T-cell (primary cell): ENCODE results near the gene MAN1A1. TPM values are rescaled to one million over a fixed set of nuclear protein-coding genes. Genes with fewer than 3 reads are reported as not detected.
"Not testable (repeated sequence)": the region's sequence is repeated elsewhere in the genome, so short reads cannot be mapped to it uniquely, and the experiment has no call there.

Experiments used
- ATAC-seq, 4 experiments: fragments of 200-7000 bp in 3 of 4; fragments of 150-1000 bp in 1 of 4; cut with Tn5 transposase; replicated peaks in 1 of 4; 1 replicate in 3 of 4; 2 replicates in 1 of 4; pipeline ENCODE4 v1.10.0; 2021; ENCODE audit warnings: moderate library complexity in 3 of 4, mild to moderate bottlenecking in 2 of 4, moderate number of reproducible peaks in 1 of 4
- CTCF ChIA-PET, 2 donors: fragments of 300-600 bp; sonication (Branson Sonifier 250); formaldehyde crosslinking; loops; one replicate each; lab custom pipeline; 2022; ENCODE audit warnings: antibody characterized with exemption in 2 of 2; lab: Charles Lee
- POLR2A ChIA-PET, 2 donors: fragments of 300-600 bp; sonication (Branson Sonifier 250); formaldehyde crosslinking; loops; one replicate each; lab custom pipeline; 2022; ENCODE audit warnings: antibody characterized with exemption in 2 of 2; lab: Charles Lee
- DNase-seq, 35 experiments: peaks; one replicate each; pipeline versions ENCODE4 v3.0.0 to v3.0.0-alpha.2; 2013 to 2023
- H3K27ac ChIP-seq: one replicate; pipeline ENCODE4 v1.5.1; 2013; ENCODE audit warnings: low read length
- H3K27me3 ChIP-seq, 2 experiments: replicated peaks in 1 of 2; 1 replicate in 1 of 2; 2 replicates in 1 of 2; pipeline versions ENCODE4 v1.6.1 to v1.7.0; 2013; ENCODE audit warnings: low read length in 1 of 2, mixed read lengths in 1 of 2; ENCODE audit not compliant: control insufficient read depth in 2 of 2, insufficient read depth in 2 of 2; ENCODE audit errors: extremely low read depth in 1 of 2
- H3K36me3 ChIP-seq, 2 donors: 1 replicate in 1 of 2; 2 replicates in 1 of 2; pipeline versions ENCODE4 v1.6.1 to v1.7.0; 2013; ENCODE audit warnings: low read length in 1 of 2; ENCODE audit not compliant: control insufficient read depth in 2 of 2, insufficient read depth in 1 of 2; ENCODE audit errors: extremely low read depth in 1 of 2
- H3K4me1 ChIP-seq, 2 experiments: 1 replicate in 1 of 2; 2 replicates in 1 of 2; pipeline versions ENCODE4 v1.6.1 to v1.7.0; 2013; ENCODE audit warnings: low read length in 2 of 2, mixed read lengths in 1 of 2; ENCODE audit not compliant: insufficient read depth in 2 of 2, control insufficient read depth in 1 of 2; ENCODE audit errors: extremely low read depth in 1 of 2
- H3K4me3 ChIP-seq, 2 donors: 1 replicate in 1 of 2; 2 replicates in 1 of 2; pipeline versions ENCODE4 v1.5.1 to v1.7.0; 2013; ENCODE audit warnings: mild to moderate bottlenecking in 2 of 2, low read length in 1 of 2, moderate library complexity in 1 of 2; ENCODE audit not compliant: control insufficient read depth in 1 of 2; ENCODE audit errors: extremely low read depth in 1 of 2
- H3K9me3 ChIP-seq: 2 replicates; pipeline ENCODE4 v1.7.0; 2013
- H3K27ac Mint-ChIP-seq, 2 donors: one replicate each; pipeline ENCODE4 v1.8.0; 2020 to 2021; ENCODE audit warnings: mild to moderate bottlenecking in 2 of 2, mixed read lengths in 2 of 2
- H3K27me3 Mint-ChIP-seq, 2 donors: one replicate each; pipeline ENCODE4 v1.8.0; 2021 to 2022; ENCODE audit warnings: mixed read lengths in 2 of 2
- H3K36me3 Mint-ChIP-seq: one replicate; pipeline ENCODE4 v1.8.0; 2021; ENCODE audit warnings: mixed read lengths
- H3K4me1 Mint-ChIP-seq, 3 donors: one replicate each; pipeline ENCODE4 v1.8.0; 2020 to 2022; ENCODE audit warnings: mixed read lengths in 3 of 3, mild to moderate bottlenecking in 1 of 3
- H3K4me3 Mint-ChIP-seq, 3 donors: one replicate each; pipeline ENCODE4 v1.8.0; 2020 to 2022; ENCODE audit warnings: mild to moderate bottlenecking in 3 of 3, mixed read lengths in 3 of 3, moderate library complexity in 3 of 3
- H3K9me3 Mint-ChIP-seq, 3 donors: one replicate each; pipeline ENCODE4 v1.8.0; 2020 to 2022; ENCODE audit warnings: mixed read lengths in 3 of 3
- WGBS: methylation state at CpG from one replicate; pipeline ENCODE4 v1.1.5; 2013; ENCODE audit warnings: missing lambda C conversion rate; ENCODE audit not compliant: insufficient coverage; 5-methylcytosine and 5-hydroxymethylcytosine counted together
- total RNA-seq, 35 experiments: library from RNA in 6 of 35; stranded (reverse) in 6 of 35; fragments of 120-200 nt in 1 of 35; gene quantifications; one replicate each; pipeline versions ENCODE4 v1.2.1 to v1.2.4 and lab custom pipeline; 2013 to 2026

Gene MAN1A1
- total RNA-seq, 5 donors from 2014 or later (not counting 1 experiment from before 2014, with no cell fraction given), result 9.4 to 13.6 (median 12.3) TPM

DNA sequence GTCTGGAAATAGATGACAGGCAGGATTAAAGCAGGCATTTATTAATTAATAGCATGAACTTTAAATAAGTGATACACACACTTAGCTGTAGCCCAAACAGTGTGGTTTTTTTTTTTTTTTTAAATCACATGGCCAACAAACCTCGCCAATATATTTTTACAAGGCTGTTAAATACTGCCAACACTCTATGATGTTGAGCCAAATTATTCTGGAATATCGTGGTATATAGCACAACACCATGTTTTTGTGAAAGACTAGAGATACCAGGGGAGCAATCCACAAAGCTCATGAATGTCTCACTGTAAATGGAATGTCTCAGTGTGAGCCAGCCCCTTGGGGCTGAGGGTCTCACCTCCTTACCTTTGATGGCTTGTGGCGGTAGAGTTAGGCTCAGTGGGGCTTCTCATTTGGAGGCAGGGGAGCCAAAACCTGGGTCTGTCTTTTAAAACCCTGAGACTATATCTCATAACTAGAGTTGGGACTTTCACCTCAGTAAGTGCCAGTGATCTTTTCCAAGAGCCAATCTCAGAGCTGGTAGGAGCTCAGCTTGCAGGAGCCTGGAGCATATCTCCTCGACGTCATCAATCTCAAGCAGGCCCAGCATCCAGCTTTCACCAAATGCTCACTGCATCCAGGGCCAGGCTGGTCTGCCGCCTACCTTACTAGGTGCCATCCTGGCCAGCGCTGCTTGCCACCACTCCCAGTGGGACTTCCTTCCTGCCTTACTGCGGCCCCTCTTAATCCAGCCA is 192.6 kb downstream of the MAN1A1 start:
- 89% methylated on average over 7 of the region's 8 CpGs for WGBS
- peaks cover 5 to 9% of the 10 kb centered on the region in 2 donors for H3K27me3 Mint-ChIP-seq
- Histone ChIP-seq H3K27me3 (peaks cover 0 to 18% of the 10 kb centered on the region in 2 experiments), H3K9me3 (no peaks in the 10 kb centered on the region), H3K4me1 (no peaks in the 10 kb centered on the region), H3K36me3 (no peaks in the 10 kb centered on the region), H3K27ac (no peak overlapping the region), H3K4me3 (no peak overlapping the region)
- ATAC-seq (no peak), DNase-seq (no peak)
- H3K36me3 Mint-ChIP-seq, result no peaks in the 10 kb centered on the region
- no peak overlapping the region for H3K27ac Mint-ChIP-seq
- no peaks in the 10 kb centered on the region for H3K9me3 Mint-ChIP-seq
- ChIA-PET POLR2A (interaction anchor here in 1 of 2 donors (0.6 kb wide), 1 partner anchor 700 kb away, joined by 14 read pairs; no protein-coding TSS in a partner anchor), CTCF (interaction anchor here in 1 of 2 donors (0.6 kb wide), 1 partner anchor 995 kb away, joined by 4 read pairs; no protein-coding TSS in a partner anchor)
- no peaks in the 10 kb centered on the region for H3K4me1 Mint-ChIP-seq
- H3K4me3 Mint-ChIP-seq, result no peak overlapping the region

DNA sequence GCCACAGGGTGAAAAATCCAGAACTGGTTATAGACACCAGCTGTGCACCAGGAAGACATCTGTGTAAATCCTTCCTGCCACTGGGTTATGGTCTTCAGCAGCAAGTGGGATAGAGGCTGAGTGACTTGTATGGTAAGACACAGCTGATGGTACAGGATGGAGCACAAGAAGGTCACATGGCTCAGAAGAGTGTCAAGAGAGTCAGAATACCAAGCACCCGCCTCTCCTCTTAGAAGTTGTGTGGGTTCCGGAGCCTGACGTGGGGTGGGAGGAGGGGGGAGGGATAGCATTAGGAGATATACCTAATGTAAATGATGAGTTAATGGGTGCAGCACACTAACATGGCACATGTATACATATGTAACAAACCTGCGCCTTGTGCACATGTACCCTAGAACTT is 193.5 kb downstream of the MAN1A1 start:
- H3K4me3 ChIP-seq, H3K27me3 Mint-ChIP-seq, ATAC-seq, H3K4me1 Mint-ChIP-seq, DNase-seq, H3K4me3 Mint-ChIP-seq, POLR2A ChIA-PET, H3K36me3 Mint-ChIP-seq, H3K4me1 ChIP-seq, H3K9me3 Mint-ChIP-seq, H3K27ac Mint-ChIP-seq, H3K36me3 ChIP-seq, H3K27ac ChIP-seq, H3K9me3 ChIP-seq: not testable (repeated sequence)
- peaks cover 0 to 12% of the 10 kb centered on the region in 2 experiments for H3K27me3 ChIP-seq
- WGBS, result 60% methylated on average over 1 of the region's 4 CpGs
- CTCF ChIA-PET, result interaction anchor here in 1 of 2 donors (0.6 kb wide), 1 partner anchor 994 kb away, joined by 4 read pairs; no protein-coding TSS in a partner anchor

DNA sequence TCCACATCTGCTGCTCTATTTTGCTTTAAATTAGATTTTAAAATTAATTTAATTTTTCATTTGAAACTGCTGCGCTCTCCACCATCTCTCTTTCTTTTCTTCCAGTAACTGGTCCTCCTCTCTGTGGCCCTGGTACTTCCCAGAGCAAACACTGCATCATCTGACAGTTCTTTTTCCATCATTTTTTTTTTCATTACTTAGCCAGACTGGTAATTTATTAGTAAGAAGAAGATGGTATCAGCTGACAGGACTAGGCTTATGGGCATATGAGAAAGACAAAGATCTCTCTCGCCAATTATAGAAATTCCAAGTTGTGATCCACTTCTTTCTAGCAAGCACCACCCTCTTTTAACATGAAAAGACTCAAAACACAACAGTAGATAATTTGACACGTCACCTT is 197.4 kb downstream of the MAN1A1 start:
- WGBS, result no CpG with 5 or more reads among the region's 3 CpGs
- POLR2A ChIA-PET, result interaction anchor here in 1 of 2 donors (0.7 kb wide), 1 partner anchor 387 kb away, joined by 4 read pairs; no protein-coding TSS in a partner anchor
- H3K4me1 ChIP-seq, result no peaks in the 10 kb centered on the region
- DNase-seq, result no peak
- no peaks in the 10 kb centered on the region for H3K9me3 Mint-ChIP-seq
- peaks cover 0 to 7% (median 0%) of the 10 kb centered on the region in 3 donors for H3K4me1 Mint-ChIP-seq
- no peaks in the 10 kb centered on the region for H3K36me3 ChIP-seq
- no peaks in the 10 kb centered on the region for H3K27me3 ChIP-seq
- peaks cover 0 to 7% of the 10 kb centered on the region in 2 donors for H3K27me3 Mint-ChIP-seq
- no peaks in the 10 kb centered on the region for H3K9me3 ChIP-seq
- ATAC-seq, result no peak
- no peaks in the 10 kb centered on the region for H3K36me3 Mint-ChIP-seq
- H3K27ac ChIP-seq, result no peak overlapping the region
- no peak overlapping the region for H3K4me3 Mint-ChIP-seq
- no peak overlapping the region for H3K4me3 ChIP-seq
- H3K27ac Mint-ChIP-seq, result no peak overlapping the region
- CTCF ChIA-PET, result interaction anchor here in 1 of 2 donors (0.6 to 0.8 kb wide), 4 partner anchors 8 to 877 kb away, joined by 3 to 8 read pairs (median 4); no protein-coding TSS in a partner anchor

DNA sequence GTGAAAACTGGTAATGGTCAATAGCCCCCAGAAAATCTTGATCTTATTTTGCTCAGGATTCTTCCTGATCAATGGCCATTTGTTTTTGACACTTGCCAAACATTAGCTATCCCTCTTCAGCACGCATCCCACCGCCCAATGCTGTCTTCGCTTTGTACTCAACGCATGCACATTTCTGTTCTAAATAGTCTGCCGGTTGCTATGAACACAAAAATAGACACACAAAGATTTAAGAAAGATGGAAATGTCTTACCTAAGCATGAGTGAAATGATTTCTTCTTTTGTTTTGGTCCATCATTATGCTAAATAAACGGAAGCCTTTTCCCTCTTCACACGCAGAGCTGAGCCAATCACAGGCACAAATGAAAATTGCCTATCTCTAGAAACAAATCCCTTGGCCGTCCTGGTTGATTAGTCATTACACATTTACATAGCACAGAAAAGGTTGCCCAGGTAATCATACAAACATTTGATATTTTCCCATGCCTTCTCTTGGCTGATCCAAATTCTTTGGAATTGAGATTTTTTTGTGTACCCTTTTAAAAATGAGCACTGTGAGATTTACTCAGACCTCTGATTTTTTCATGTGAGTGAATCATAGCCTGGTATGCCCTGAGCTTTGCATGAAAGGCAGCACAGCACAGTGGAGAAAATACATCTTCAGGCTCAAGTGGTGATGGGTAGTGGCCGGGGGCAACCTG is 200.6 kb downstream of the MAN1A1 start:
- no peak overlapping the region for H3K27ac ChIP-seq
- H3K36me3 Mint-ChIP-seq, result no peaks in the 10 kb centered on the region
- H3K4me1 Mint-ChIP-seq, result peaks cover 10 to 21% (median 12%) of the 10 kb centered on the region in 3 donors
- H3K4me3 ChIP-seq, result no peak overlapping the region
- H3K27me3 Mint-ChIP-seq, result peaks cover 0 to 7% of the 10 kb centered on the region in 2 donors
- ChIA-PET POLR2A (interaction anchor here in 1 of 2 donors (0.5 to 0.7 kb wide), 2 partner anchors 105 to 1122 kb away, joined by 4 to 5 read pairs; no protein-coding TSS in a partner anchor), CTCF (interaction anchor here in 1 of 2 donors (0.6 to 1.4 kb wide), 2 partner anchors 47 to 829 kb away, joined by 3 read pairs; no protein-coding TSS in a partner anchor)
- no peaks in the 10 kb centered on the region for H3K36me3 ChIP-seq
- no peaks in the 10 kb centered on the region for H3K27me3 ChIP-seq
- H3K9me3 ChIP-seq, result no peaks in the 10 kb centered on the region
- H3K4me1 ChIP-seq, result peaks cover 3 to 8% of the 10 kb centered on the region in 2 experiments
- H3K9me3 Mint-ChIP-seq, result no peaks in the 10 kb centered on the region
- no peak overlapping the region for H3K27ac Mint-ChIP-seq
- DNase-seq (no peak), ATAC-seq (no peak)
- H3K4me3 Mint-ChIP-seq, result no peak overlapping the region
- WGBS, result 100% methylated on average over 2 of the region's 9 CpGs

DNA sequence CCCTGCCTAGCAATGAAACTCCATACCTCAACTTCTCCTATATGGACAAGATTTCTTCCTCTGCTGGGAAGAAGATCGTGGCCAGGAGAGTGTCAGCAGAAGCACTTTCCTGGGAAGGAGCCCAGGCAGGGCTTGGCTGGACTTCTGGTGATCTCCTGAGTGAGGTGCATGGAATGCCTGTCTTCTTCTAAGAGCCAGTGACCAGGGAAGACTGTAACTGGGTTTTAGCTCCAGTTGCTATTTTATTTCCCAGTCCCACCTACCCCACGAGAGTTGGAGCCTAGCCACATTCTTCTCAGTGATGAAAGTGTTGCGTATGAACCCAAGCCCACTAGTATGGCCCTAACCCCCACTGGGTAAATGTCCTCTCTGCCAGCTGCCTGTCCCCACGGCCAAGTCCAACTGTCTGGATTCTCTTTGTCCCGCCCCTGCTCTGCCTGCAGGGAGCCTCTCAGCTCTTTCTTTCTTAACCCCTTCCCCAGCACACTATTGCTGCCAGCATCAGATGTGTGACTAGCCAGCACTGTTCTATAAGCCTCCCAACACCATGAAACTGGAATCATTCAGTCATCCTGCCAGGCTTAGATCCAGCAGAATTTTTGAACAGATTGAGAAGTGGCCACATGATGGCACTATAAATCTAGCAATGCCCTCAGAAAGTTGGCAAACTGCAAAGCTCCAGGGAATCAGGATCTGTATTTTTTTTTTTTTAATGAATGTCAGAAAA is 201.3 kb downstream of the MAN1A1 start:
- CTCF ChIA-PET, result interaction anchor here in 1 of 2 donors (0.6 to 1.4 kb wide), 2 partner anchors 48 to 830 kb away, joined by 3 read pairs; no protein-coding TSS in a partner anchor
- Histone ChIP-seq H3K36me3 (no peaks in the 10 kb centered on the region), H3K4me3 (no peak overlapping the region), H3K27me3 (no peaks in the 10 kb centered on the region), H3K4me1 (peaks cover 3 to 8% of the 10 kb centered on the region in 2 experiments), H3K27ac (no peak overlapping the region), H3K9me3 (no peaks in the 10 kb centered on the region)
- POLR2A ChIA-PET, result interaction anchor here in 1 of 2 donors (0.6 to 0.7 kb wide), 2 partner anchors 864 to 1123 kb away, joined by 3 to 4 read pairs; no protein-coding TSS in a partner anchor
- no peak for ATAC-seq
- H3K27me3 Mint-ChIP-seq, result peaks cover 0 to 7% of the 10 kb centered on the region in 2 donors
- H3K36me3 Mint-ChIP-seq, result no peaks in the 10 kb centered on the region
- DNase-seq, result peak in 1 of 35 experiments; percentile 33
- H3K4me1 Mint-ChIP-seq, result peaks cover 10 to 23% (median 12%) of the 10 kb centered on the region in 3 donors
- peak overlapping the region in 1 of 2 donors; percentile 26 for H3K27ac Mint-ChIP-seq
- H3K4me3 Mint-ChIP-seq, result no peak overlapping the region
- WGBS, result 91% methylated on average over 4 of the region's 5 CpGs
- H3K9me3 Mint-ChIP-seq, result no peaks in the 10 kb centered on the region
